ENCODE results near the gene IL36B.

The IL36B gene

DNA sequence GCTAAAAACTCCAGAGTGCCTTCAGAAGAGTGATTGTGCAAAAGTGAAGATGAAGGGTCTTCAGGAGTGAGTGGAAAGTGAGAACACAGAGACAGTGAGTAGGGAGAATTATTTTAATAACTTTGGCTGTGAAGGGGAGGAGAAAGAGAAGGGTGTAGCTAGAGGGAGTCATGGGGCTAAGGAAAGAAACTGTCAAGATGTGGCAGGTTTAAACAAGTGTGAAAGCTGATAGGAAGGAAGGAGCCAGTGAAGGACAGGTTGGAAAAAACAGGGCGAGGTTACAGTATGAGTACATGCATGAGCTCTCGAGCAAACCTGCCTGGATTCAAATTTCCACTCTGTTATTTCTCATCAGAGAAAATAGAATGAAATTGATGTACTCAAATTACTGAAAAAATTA is 32.9 kb upstream of the IL36B start:
- H3K9me3 ChIP-seq (ENCODE audit: control insufficient read depth, low read length): no peaks in the 10 kb centered on the region
- no peak overlapping the region for H3K9ac ChIP-seq (ENCODE audit: low read length)
- no peaks in the 10 kb centered on the region for H3K36me3 ChIP-seq (ENCODE audit: control insufficient read depth, insufficient read depth, low read length)
- H3K4me1 ChIP-seq (ENCODE audit: control insufficient read depth, insufficient read depth, low read length): peaks cover 4% of the 10 kb centered on the region
- H3K27me3 ChIP-seq (ENCODE audit: control insufficient read depth, insufficient read depth, low read length): no peaks in the 10 kb centered on the region
- no peak overlapping the region for H3K4me3 ChIP-seq (ENCODE audit: low read length)

DNA sequence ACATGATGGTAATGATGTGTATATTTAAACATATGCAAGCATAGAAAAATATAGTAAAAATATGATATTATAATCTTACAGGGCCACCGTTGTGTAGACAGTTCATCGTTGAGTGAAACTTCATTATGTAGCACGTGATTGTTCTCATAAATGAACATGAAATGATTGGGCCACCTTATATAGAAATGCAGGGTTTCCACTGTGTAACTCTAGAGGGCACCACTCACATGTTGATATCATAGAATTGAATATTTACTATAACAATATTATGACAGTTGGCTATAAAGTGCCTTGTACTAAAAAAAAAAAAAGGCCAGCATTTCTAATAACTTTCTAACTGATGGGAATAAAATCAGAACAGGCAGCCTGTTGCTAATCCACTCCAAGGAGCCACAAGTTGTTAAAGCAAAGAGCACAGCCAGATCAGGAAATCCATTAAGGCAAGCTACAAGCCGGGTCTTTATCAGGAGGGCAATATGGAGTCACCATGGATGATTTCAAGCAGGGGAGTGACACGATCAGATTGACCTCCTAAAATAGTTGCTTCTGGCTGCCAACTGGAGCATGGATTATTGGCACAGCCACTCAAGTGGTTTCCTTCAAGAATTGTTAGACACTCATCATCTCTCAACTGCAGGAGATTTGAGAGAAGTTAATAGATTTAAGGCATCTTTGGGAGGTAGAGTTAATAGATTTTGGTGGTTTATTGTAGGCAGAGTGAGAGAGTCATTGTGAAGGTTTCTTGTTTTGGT is 31.8 kb upstream of the IL36B start:
- Histone ChIP-seq H3K36me3 (ENCODE audit: control insufficient read depth, insufficient read depth, low read length) (no peaks in the 10 kb centered on the region), H3K9me3 (ENCODE audit: control insufficient read depth, low read length) (no peaks in the 10 kb centered on the region), H3K27me3 (ENCODE audit: control insufficient read depth, insufficient read depth, low read length) (no peaks in the 10 kb centered on the region), H3K9ac (ENCODE audit: low read length) (no peak overlapping the region), H3K4me3 (ENCODE audit: low read length) (no peak overlapping the region), H3K4me1 (ENCODE audit: control insufficient read depth, insufficient read depth, low read length) (peaks cover 14% of the 10 kb centered on the region)

DNA sequence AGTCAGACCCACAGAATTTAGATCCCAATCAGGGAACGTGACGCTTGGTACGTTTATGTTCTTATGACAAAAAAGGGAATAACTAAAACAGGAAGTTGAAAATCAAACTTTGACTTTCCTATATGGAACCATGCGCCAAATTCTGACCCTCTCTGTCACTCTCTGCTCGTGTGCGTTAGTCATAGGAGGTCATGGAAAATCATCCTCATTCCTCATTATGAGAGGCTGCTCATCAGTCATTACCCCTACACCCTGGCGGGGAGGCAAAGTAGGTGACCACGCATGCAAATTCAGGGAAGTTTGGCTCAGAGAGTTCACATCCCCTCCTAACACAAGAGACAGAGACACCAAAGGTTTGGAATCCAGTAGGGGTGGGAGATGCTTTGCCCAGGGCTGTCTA is 30.6 kb upstream of the IL36B start:
- Histone ChIP-seq H3K27me3 (ENCODE audit: control insufficient read depth, insufficient read depth, low read length) (no peaks in the 10 kb centered on the region), H3K36me3 (ENCODE audit: control insufficient read depth, insufficient read depth, low read length) (no peaks in the 10 kb centered on the region), H3K9ac (ENCODE audit: low read length) (no peak overlapping the region), H3K4me1 (ENCODE audit: control insufficient read depth, insufficient read depth, low read length) (peaks cover 21% of the 10 kb centered on the region), H3K4me3 (ENCODE audit: low read length) (no peak overlapping the region), H3K9me3 (ENCODE audit: control insufficient read depth, low read length) (no peaks in the 10 kb centered on the region)

DNA sequence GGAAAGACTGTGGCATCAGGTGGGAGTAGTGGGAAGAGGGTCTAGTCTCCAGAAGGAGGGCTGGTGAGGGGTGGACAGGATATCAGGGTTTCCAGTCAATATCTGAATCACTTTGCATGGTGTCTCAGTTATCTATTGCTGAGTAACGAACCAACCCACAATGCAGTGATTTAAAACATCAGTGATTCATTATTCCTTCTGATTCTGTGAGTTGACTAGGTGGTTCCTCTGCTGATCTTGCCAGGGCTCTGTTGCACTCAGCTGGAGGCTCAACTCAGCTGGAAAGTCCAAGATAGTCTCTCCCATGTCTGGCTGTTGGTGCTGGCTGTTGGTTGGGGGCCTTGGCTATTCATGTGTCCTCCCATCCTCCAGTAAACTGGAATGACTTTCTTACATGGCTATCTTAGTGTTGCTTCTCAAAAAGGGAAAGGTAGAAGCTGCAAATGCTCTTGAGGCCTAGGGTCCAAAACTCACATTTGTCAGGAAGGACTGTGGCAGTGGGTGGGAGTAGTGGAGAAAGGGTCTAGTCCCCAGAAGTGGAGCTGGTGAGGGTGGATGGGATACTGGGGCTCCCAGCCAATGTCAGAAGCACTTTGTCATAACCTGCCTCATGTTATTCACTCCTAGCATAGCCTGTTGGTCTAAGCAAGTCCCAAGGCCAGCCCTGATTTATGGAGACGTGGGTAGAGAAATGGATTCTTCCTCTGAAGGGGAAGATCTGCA is 29.0 kb upstream of the IL36B start:
- Histone ChIP-seq H3K9ac (ENCODE audit: low read length) (no peak overlapping the region), H3K36me3 (ENCODE audit: control insufficient read depth, insufficient read depth, low read length) (no peaks in the 10 kb centered on the region), H3K9me3 (ENCODE audit: control insufficient read depth, low read length) (no peaks in the 10 kb centered on the region), H3K27me3 (ENCODE audit: control insufficient read depth, insufficient read depth, low read length) (no peaks in the 10 kb centered on the region), H3K4me1 (ENCODE audit: control insufficient read depth, insufficient read depth, low read length) (peaks cover 37% of the 10 kb centered on the region), H3K4me3 (ENCODE audit: low read length) (no peak overlapping the region)

DNA sequence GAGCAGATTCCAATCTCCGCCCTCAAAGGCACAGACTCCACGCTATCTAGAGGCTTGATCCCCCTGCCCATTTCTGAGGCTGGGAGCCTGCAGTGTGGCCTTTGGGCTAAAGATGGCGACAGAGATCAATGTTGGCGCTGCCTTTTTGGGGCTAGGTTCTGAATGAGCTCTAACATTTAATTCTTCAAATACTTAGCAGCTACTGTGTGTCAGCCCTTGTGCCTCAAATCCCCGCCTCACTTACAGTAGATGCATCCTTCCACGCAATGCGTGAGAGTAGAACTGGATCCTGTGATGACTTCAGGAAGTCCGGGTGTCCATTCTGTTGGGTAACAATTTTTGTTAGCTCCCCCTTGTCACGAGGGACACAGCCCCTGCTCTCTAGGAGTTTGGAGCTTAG is 27.5 kb upstream of the IL36B start:
- H3K9me3 ChIP-seq (ENCODE audit: control insufficient read depth, low read length): no peaks in the 10 kb centered on the region
- H3K4me1 ChIP-seq (ENCODE audit: control insufficient read depth, insufficient read depth, low read length): peaks cover 43% of the 10 kb centered on the region
- H3K4me3 ChIP-seq (ENCODE audit: low read length): no peak overlapping the region
- no peaks in the 10 kb centered on the region for H3K36me3 ChIP-seq (ENCODE audit: control insufficient read depth, insufficient read depth, low read length)
- no peaks in the 10 kb centered on the region for H3K27me3 ChIP-seq (ENCODE audit: control insufficient read depth, insufficient read depth, low read length)
- no peak overlapping the region for H3K9ac ChIP-seq (ENCODE audit: low read length)

DNA sequence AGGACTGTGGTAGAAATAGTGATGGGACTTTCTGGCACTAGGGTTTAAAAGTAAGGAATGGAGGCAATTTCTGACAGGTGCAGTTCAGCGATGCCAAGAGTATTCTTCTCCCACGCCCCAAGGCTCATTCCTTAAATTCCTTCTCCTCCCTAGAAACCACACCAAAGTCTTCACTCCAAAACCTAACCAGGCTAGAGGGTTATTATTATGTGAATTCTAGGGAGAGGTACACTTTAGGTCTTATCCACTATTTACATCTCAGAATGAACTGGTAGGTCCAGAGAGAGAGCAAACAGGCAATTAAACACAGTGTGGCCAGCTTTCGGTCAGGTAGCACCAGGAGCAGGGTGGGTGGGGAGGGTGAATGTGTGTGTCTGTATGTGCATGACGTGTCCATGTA is 26.5 kb upstream of the IL36B start:
- H3K27me3 ChIP-seq (ENCODE audit: control insufficient read depth, insufficient read depth, low read length): no peaks in the 10 kb centered on the region
- no peaks in the 10 kb centered on the region for H3K9me3 ChIP-seq (ENCODE audit: control insufficient read depth, low read length)
- H3K4me1 ChIP-seq (ENCODE audit: control insufficient read depth, insufficient read depth, low read length): peaks cover 39% of the 10 kb centered on the region
- H3K9ac ChIP-seq (ENCODE audit: low read length): no peak overlapping the region
- no peaks in the 10 kb centered on the region for H3K36me3 ChIP-seq (ENCODE audit: control insufficient read depth, insufficient read depth, low read length)
- H3K4me3 ChIP-seq (ENCODE audit: low read length): no peak overlapping the region

DNA sequence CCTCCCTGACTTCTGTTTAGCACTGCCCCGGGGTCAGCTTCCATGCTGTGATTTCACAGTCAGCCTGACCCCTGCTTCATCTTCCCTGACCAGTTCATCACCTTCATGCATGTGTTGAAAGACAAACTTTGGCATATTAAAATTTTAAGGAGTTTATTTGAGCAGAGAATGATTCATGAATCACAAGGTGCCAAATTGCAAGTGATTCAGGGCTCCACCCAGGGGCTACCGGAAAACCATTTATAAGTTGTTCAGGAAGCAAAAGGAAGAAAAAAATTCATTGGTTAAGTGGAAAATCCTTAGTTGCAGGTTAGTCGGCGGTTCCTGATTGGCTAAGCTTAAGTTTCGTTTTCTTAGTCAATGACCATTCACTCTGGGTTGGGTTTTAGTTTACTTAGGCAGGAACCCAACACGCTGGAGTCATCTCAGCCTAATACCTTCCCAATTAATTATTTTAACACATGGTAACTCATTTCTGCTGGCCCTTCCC is 25.7 kb upstream of the IL36B start:
- H3K9ac ChIP-seq (ENCODE audit: low read length): no peak overlapping the region
- no peak overlapping the region for H3K4me3 ChIP-seq (ENCODE audit: low read length)
- H3K36me3 ChIP-seq (ENCODE audit: control insufficient read depth, insufficient read depth, low read length): no peaks in the 10 kb centered on the region
- H3K4me1 ChIP-seq (ENCODE audit: control insufficient read depth, insufficient read depth, low read length): peaks cover 39% of the 10 kb centered on the region
- no peaks in the 10 kb centered on the region for H3K9me3 ChIP-seq (ENCODE audit: control insufficient read depth, low read length)
- H3K27me3 ChIP-seq (ENCODE audit: control insufficient read depth, insufficient read depth, low read length): no peaks in the 10 kb centered on the region

GRCh38 chr2:113077921-113078320 is 25.3 kb upstream of the IL36B start:
- Histone ChIP-seq H3K4me3 (ENCODE audit: low read length) (no peak overlapping the region), H3K36me3 (ENCODE audit: control insufficient read depth, insufficient read depth, low read length) (no peaks in the 10 kb centered on the region), H3K27me3 (ENCODE audit: control insufficient read depth, insufficient read depth, low read length) (no peaks in the 10 kb centered on the region), H3K9ac (ENCODE audit: low read length) (no peak overlapping the region), H3K9me3 (ENCODE audit: control insufficient read depth, low read length) (no peaks in the 10 kb centered on the region), H3K4me1 (ENCODE audit: control insufficient read depth, insufficient read depth, low read length) (peaks cover 39% of the 10 kb centered on the region)

GRCh38 chr2:113076954-113077669 is 24.4 kb upstream of the IL36B start:
- H3K9me3 ChIP-seq (ENCODE audit: control insufficient read depth, low read length): no peaks in the 10 kb centered on the region
- H3K4me1 ChIP-seq (ENCODE audit: control insufficient read depth, insufficient read depth, low read length): peaks cover 39% of the 10 kb centered on the region
- H3K27me3 ChIP-seq (ENCODE audit: control insufficient read depth, insufficient read depth, low read length): no peaks in the 10 kb centered on the region
- H3K36me3 ChIP-seq (ENCODE audit: control insufficient read depth, insufficient read depth, low read length): no peaks in the 10 kb centered on the region
- no peak overlapping the region for H3K9ac ChIP-seq (ENCODE audit: low read length)
- H3K4me3 ChIP-seq (ENCODE audit: low read length): no peak overlapping the region

- H3K4me3 ChIP-seq (ENCODE audit: low read length): no peak overlapping the region
- no peaks in the 10 kb centered on the region for H3K27me3 ChIP-seq (ENCODE audit: control insufficient read depth, insufficient read depth, low read length)
- H3K9ac ChIP-seq (ENCODE audit: low read length): no peak overlapping the region
- H3K9me3 ChIP-seq (ENCODE audit: control insufficient read depth, low read length): no peaks in the 10 kb centered on the region
- H3K36me3 ChIP-seq (ENCODE audit: control insufficient read depth, insufficient read depth, low read length): no peaks in the 10 kb centered on the region
- peaks cover 39% of the 10 kb centered on the region for H3K4me1 ChIP-seq (ENCODE audit: control insufficient read depth, insufficient read depth, low read length)
Observed at GRCh38 chr2:113075600-113075999, 22.9 kb upstream of the IL36B start.

- Histone ChIP-seq H3K9me3 (ENCODE audit: control insufficient read depth, low read length) (no peaks in the 10 kb centered on the region), H3K9ac (ENCODE audit: low read length) (no peak overlapping the region), H3K27me3 (ENCODE audit: control insufficient read depth, insufficient read depth, low read length) (no peaks in the 10 kb centered on the region), H3K4me3 (ENCODE audit: low read length) (no peak overlapping the region), H3K4me1 (ENCODE audit: control insufficient read depth, insufficient read depth, low read length) (peaks cover 35% of the 10 kb centered on the region), H3K36me3 (ENCODE audit: control insufficient read depth, insufficient read depth, low read length) (no peaks in the 10 kb centered on the region)
Observed at GRCh38 chr2:113075030-113075429, 22.4 kb upstream of the IL36B start.

DNA sequence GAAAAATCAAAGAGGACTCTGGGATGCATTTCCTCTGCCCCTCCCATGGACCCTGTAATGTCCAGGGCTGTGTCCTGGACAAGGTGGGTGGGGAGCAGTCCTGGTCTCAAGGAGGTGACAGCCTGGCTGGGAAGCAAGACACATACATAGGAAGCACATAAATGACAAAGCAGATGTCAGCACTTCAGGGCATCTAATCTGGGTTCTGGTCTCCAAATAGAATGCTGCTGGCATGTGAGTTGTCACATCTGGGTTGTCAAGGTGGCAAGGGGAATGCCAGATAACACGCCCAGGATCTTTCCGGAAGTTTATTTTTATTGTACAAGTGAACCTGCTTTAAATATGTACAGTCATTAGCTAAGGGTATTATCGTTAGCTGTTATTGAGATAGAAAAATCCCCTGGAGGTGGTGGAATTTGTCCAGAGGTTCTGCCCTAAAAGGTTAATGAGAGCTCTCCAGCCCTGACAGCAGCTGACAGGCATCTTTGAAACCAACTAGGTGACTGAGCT is 20.7 kb upstream of the IL36B start:
- H3K36me3 ChIP-seq (ENCODE audit: control insufficient read depth, insufficient read depth, low read length): no peaks in the 10 kb centered on the region
- H3K27me3 ChIP-seq (ENCODE audit: control insufficient read depth, insufficient read depth, low read length): no peaks in the 10 kb centered on the region
- peaks cover 22% of the 10 kb centered on the region for H3K4me1 ChIP-seq (ENCODE audit: control insufficient read depth, insufficient read depth, low read length)
- no peak overlapping the region for H3K4me3 ChIP-seq (ENCODE audit: low read length)
- H3K9me3 ChIP-seq (ENCODE audit: control insufficient read depth, low read length): no peaks in the 10 kb centered on the region
- H3K9ac ChIP-seq (ENCODE audit: low read length): no peak overlapping the region
